Stimulated activated CD4-positive, alpha-beta T cell treated with anti-CD3 and anti-CD28 coated beads, Interleukin-4, amount 100 ng/mL, for 24 hours (primary cell): ENCODE measurements around the gene SENP8.
"Not testable (repeated sequence)": the region's sequence is repeated elsewhere in the genome, so short reads cannot be mapped to it uniquely, and the experiment has no call there.

Experiments
- DNase-seq: peaks from one replicate; pipeline ENCODE4 v3.0.0-alpha.2; 2020

Gene SENP8

DNA sequence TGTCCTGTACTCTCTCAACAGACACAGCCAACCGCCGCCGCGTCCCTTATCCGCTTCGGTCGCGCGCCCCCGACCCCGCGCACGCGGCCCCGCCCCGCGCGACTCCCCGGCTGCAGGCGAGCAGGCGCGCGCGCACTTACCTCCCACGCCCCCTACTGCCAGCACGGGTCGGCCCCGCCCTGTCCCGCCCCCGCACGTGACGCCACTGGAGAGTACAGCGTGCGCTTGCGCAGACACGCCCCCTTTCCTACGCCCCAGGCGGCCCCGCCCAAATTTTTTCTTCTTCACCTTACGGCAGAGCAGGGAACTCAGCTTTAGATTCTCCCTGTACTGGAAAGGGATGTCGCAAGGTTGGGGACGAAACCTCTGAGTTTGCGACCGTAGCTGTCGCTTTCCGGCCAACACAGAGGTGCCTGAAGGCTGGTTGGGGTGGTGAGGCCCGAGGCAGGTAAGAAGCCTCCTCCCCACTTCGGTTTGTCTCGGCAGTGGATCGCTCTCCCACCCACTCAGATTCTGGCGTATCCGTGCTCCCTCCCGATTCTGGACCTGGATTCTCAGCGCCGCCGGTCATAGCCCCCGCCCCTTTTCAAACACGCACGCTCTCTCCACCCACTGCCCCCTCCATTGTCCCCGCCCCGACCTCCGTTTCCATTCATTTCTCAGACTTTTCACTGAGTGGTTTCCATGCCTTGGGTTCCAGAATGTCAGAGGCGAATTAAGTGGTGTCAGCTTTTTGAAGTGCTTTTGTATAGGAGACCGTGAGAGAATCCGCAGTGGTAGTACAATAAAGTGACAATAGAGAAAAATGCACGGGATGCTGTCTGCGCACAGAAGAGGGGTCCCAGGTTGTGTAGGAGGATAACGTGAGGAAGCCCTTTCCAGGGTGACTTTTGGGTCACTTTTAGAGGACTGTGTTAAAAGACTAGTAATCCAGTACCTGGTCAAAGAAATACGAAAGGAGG lies at the start of gene SENP8, which contains the start of gene MYO9A:
Gene SENP8 (plus strand): TSS at position 387 of the 962 bp plus-strand sequence. CDS start 21,221 bp downstream, outside the sequence.
Gene MYO9A (minus strand): TSS at position 134 of the 962 bp plus-strand sequence. CDS start 71,587 bp downstream, outside the sequence.
- DNase-seq = peak; percentile 99

- no peak for DNase-seq
Observed at GRCh38 chr15:72068856-72069255, 49.3 kb upstream of the SENP8 start.

DNA sequence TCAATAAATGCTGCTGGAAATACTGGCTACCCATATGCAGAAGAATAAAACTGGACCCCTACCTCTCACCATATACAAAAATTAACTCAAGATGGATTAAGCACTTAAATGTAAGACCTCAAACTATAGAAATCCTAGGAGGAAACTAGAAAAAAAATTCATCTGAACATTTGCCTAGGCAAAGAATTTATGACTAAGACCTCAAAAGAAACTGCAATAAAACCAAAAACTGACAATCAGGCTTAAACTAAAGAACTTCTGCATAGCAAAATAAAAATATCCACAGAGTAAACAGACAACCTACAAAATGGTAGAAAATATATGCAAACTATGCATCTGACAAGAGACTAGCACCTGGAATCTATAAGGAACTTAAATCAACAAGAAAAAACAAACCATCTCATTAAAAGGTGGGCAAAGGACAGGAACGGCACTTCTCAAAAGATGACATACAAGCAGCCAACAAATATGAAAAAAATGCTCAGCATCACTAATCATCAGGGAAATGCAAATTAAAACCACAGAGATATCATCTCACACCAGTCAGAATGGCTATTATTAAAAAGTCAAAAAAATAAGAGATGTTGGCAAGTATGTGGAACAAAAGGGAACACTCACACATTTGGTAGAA lies 47.3 kb upstream of the SENP8 start:
- no peak for DNase-seq

DNA sequence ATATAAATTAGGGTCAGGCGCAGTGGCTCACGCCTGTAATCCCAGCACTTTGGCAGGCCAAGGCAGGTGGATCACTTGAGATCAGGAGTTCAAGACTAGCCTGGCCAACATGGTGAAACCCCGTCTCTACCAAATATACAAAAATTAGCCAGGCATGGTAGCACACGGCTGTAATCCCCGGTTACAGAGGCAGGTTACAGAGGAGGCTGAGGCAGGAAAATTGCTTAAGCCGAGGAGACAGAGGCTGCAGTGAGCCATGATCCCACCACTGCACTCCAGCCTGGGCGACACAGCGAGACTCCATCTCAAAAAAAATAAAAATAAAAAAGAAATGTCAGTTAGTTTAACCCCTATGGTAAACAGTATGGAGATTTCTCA lies 46.8 kb upstream of the SENP8 start:
- not testable (repeated sequence) for DNase-seq

DNA sequence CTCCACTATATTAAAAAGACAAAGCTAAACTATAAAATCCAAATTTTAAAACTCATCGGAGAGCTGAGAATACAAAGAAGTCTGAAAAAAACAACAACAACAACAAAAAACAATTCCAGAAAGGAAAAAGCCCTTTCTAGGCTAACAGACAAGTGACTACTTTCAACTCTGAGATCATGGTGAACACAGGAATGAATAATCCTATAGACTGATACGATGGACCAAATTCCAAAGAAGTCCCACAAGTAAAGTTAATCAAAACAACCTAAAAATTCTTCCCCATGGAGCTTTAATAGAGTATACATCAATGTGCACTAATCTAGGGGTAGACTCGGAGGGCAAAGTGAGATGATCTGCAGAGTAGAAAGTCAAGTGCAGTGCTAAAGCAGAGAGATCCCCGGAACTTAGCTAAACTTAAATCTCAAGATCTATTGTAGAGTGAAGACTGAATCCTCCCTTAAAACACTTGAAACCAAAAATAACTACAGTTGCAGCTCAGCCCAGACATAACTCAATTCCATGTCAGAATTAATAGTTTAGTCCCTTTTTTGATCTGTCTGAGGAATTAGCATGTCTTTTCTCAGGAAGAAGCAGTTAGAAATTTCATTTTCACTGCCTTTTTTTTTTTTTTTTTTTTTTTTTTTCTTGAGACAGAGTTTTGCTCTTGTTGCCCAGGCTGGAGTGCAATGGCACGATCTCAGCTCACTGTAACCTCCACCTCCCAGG lies 43.7 kb upstream of the SENP8 start:
- no peak for DNase-seq

DNA sequence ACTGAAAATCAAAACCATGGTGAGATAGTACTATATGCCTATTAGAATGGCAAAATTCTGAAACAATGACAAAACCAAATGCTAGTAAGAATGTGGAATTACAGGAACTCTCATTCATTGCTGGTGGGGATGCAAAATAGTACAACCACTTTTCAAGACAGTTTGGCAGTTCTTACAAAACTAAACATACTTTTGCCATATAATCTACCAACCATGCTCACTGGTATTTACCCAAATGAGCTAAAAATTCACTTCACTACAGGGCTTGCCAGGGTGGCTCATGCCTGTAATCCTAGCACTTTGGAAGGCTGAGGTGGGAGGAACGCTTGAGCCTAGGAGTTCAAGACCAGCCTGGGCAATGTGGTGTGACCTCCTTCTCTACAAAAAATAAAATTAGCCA lies 40.3 kb upstream of the SENP8 start:
- DNase-seq = no peak

DNA sequence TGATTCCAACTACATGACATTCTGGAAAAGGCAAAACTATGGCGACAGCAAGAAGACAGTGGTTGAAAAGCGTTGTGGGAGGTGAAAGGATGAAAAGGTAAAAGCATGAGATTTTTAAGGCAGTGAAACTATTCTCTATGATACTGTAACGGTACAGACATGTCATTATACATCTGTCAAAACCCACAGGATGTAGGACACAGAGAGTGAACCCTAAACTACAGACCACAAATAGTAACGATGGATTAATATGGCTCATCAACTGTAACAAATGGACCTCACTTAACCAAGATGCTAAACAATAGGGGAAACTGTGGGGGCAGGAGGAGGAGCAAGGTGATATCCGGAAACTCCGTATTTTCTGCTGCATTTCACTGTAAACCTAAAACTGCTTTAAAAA lies 39.3 kb upstream of the SENP8 start:
- no peak for DNase-seq

GRCh38 chr15:72082176-72082575 lies 36.0 kb upstream of the SENP8 start:
- no peak for DNase-seq

DNA sequence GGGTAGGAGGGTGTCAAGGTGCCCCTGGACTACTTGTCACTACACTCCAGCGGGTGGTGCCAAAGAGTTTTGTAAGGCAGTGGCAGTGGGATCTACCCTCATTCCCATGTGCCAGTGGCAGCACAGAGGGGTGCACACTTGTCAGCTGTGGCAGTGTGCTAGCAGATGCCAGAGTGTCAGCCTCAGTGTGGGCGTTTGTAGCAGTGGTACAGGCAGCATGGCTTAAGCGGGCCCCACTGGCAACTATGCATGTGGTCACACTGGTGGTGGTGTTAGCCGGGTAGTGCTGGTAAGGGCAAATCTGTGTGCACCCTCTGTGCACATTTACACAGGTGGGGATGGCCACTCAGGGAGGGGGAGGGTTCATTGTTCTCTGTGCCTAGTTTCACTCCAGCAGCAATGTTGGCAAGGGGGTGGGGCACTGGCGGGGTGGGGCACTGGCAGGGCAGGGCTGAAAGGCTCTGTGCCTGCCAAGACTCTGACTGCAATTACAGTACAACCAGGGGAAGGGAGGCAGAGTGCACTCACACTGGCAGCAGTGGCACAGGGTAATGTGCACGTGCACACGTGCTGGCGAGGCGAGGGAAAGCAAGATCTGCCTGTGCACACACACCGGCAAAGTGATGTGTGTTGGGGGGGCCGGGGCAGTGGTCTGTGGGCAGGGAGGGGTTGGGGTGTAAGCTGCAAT lies 32.0 kb upstream of the SENP8 start:
- DNase-seq = no peak

DNA sequence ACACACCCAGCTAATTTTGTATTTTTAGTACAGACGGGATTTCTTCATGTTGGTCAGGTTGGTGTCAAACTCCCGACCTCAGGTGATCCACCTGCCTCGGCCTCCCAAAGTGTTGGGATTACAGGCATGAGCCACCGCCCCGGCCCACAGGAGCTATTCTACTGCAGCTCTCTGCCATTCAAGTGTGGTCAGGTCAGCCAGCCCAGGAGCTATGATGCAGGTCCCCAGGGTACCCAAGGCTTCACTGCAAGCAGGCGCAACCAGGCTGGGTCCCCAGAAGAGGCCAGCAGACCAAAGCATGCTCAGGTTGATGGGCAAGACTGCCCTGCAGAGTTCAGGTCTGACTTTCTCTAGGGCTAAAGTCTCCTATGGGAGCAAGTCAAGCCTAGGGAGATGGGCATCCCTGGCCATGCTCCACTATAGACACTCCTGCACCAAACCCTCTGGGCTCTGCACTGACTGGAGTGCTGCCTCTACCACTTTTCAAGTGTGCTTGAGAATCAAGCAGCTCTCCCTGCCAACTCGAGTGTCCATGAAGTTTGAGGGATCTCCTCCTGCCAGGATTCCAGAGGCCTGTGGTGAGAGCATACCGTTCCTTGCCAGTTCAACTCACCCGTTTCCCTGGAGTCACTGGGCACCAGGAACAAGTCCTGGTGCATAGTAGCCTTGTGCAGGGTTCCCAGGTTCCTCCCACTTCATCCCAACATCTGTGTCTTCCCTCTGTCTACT lies 31.1 kb upstream of the SENP8 start:
- no peak for DNase-seq

DNA sequence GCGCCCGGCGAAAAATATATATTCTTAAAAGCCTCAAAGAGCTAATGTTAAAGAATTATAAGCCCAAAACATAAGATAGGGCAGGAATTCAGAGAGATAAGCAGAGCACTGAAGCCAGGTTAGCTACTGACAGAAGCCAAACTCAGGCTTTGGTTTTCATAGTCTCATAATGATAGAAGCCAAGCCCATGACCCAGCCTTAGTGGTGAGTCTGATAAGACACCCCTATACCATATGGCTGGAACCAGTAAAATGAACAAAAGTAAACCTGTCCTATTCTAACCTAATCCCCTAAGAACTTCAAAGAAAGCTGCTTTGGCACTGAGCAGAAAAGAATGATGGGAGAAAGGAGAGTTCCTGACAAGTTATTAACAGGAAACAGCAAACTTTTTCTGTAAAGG lies 26.2 kb upstream of the SENP8 start:
- DNase-seq = no peak

DNA sequence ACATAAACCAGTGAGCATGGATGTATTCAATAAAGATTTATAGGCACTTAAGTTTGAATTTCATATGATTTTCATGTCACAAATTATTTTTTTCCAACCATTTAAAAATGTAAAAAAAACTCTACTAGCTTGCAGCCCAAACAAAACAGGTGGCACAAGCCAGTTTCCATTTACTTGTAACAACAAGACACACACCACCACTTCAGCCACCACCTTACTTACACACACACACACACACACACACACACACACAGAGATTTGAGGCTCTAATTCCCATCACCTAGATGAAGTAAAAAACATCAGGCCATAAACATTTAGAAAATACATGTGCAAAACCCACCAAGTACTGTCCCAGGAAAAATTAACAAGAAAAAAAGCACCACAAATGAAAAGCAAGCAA lies 25.5 kb upstream of the SENP8 start:
- DNase-seq = no peak

- no peak for DNase-seq
Observed at GRCh38 chr15:72096796-72097195, 21.4 kb upstream of the SENP8 start.

DNA sequence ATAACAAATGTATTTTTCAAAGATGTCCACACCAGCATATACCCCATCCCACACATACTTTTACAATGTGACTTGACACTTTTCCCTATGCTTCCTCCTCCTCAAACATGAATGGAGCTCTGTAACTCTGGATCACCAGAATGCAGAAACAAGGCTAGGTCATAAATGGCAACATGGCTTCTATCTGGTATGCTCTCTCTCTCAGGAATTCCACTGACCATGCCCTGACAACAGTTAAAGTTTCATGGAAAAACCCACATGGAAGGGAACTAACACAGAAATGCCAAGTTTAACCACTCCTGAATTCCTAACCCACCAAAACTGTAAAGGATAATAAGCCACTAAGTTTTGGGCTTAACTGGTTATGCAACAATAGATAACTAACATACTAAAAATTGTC lies 20.2 kb upstream of the SENP8 start:
- DNase-seq = no peak

- no peak for DNase-seq
Observed at GRCh38 chr15:72099155-72099554, 19.0 kb upstream of the SENP8 start.

DNA sequence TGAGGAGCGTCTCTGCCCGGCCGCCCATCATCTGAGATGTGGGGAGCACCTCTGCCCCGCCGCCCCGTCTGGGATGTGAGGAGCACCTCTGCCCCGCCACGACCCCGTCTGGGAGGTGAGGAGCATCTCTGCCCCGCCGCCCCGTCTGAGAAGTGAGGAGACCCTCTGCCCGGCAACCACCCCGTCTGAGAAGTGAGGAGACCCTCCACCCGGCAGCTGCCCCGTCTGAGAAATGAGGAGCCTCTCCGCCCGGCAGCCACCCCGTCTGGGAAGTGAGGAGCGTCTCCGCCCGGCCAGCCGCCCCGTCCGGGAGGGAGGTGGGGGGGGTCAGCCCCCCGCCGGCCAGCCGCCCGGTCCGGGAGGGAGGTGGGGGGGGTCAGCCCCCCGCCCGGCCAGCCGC lies 17.7 kb upstream of the SENP8 start:
- DNase-seq = not testable (repeated sequence)

DNA sequence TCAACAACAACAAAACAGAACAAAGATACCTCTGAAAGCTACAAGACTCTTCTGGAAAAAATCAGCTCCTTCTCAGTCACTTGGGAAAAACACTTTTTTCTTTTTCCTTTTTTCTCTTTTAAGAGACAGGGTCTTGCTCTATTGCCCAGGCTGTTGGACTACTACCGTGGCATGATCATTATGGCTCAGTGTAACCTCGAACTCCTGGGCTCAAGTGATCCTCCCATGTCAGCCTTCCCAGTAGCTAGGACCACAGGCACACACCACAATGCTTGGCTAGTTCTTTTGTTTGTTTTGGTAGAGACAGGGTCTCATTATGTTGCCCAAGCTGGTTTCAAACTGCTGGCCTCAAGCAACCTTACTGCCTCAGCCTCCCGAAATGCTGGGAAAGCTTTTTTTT lies 13.1 kb upstream of the SENP8 start:
- DNase-seq = no peak

DNA sequence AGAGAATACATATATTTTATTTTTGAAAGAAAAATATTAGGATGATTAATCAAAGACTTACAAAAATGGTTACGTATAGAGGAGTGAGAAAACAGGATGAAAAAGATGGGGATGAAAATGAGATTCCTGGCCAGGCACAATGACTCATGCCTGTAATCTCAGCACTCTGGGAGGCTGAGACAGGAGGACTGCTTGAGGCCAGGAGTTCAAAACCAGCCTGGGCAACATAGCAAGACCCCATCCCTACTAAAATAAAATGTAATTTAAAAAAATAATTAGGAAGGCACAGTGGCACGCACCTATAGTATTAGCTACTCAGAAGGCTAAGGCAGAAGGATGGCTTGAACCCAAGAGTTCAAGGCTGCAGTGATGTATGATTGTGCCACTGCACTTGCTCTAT lies 12.1 kb upstream of the SENP8 start:
- DNase-seq = no peak

- DNase-seq = no peak
Observed at GRCh38 chr15:72110355-72110754, 7.8 kb upstream of the SENP8 start.

GRCh38 chr15:72112116-72112515 lies 6.1 kb upstream of the SENP8 start:
- DNase-seq = no peak

DNA sequence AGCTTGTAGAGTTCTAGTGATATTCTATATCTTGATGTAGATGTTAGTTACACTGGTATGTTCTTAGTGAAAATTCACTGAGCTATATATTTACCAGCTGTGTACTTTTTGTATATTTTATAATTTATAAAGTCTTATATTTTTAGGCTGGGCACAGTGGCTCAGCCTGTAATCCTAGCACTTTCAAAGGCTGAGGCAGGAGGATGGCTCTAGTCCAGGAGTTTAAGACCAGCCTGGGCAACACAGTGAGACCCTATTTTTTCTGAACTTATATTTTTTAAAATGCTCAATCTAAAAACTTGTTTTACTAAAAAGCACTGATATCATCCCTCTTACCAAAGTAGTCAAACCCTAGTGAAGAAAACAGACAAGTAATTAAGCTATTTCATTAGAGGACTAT lies 5.4 kb upstream of the SENP8 start:
- DNase-seq = no peak

DNA sequence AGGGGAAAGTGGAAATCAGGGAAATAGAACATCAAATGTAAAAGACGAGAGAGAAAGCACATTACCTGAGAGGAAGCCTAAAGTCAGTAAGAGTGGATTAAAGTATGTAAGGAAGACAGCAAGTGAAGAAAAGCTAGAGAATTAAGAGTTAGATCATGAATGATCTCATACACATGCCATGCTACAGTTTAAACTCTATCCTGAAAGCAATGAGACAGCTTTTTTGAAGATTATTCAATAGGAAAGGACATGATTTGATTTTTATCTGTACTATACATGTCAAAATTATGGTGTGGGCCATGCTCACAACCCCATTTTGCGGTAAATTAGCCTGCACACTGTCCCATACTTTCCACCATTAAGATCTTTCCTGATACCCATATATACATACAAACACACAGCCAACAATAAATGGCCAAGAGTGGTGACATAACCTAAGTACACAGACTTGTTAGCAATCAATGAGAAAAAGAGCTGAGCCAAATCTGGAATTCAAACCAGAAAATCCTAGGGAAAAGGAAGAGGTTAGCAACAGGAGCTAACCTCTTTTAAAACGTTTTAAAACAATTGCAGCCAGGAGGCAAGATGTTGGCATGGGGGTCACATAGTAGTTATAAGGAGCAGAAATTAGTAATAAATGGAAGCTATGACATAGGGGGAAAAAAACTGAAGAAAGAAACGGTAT lies 4.7 kb upstream of the SENP8 start:
- no peak for DNase-seq
